GM19328 (cell line): ENCODE measurements around the gene CHD9.
A peak's percentile ranks its signal among the peaks of the same experiment; 100 is the strongest.
"Not testable (repeated sequence)": the region's sequence is repeated elsewhere in the genome, so short reads cannot be mapped to it uniquely, and the experiment has no call there.

ENCODE experiments used
- ATAC-seq: cut with Tn5 transposase; IDR thresholded peaks from one replicate; pipeline ENCODE4 v1.9.1; 2021; ENCODE audit warnings: mild to moderate bottlenecking, moderate library complexity; ENCODE audit not compliant: unreplicated experiment

Gene CHD9

DNA sequence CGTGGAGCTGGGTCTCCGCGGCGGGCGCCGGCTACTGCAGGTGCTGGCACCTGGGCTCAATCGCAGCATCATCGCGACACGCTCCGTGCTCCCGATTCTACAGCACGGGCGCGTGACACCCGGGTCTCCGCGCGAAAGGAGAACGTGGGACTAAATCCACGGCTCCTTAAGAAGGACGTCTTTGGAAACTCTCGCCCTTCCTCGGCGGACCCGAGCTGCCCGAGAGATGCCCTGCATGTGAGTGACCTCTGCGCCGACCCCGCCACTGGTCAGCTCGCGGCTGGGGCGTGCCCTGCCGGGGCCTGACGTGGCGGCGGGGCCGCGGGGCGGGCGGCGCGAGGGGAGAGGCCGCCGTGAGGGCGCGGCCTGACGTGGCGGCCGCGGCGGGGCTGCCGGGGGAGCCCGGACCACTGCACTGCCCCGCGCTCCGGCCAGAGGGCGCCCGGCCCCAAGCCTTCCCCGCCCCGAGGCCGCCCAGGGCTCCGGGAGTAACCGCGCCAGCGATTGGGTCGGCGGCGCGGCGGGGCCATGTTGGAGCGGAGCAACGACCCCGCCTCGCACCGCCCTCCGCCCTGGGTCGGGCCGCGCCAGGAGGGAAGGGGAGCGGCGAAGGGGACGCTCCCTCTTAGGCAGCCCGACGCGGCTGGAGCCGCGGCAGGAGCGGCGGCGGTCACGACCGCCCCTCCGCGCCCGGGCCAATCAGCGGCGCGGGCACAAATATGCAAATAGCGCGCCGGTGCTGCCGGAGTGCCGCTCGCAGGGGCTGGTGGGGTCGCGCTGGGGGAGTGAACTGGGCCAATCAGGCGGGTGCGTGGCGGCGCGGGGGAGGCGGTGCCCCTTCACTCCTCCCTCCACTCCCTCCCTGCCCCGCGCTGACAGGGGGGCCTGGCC lies 75.6 kb downstream of the CHD9 start:
- ATAC-seq: peak; percentile 80

DNA sequence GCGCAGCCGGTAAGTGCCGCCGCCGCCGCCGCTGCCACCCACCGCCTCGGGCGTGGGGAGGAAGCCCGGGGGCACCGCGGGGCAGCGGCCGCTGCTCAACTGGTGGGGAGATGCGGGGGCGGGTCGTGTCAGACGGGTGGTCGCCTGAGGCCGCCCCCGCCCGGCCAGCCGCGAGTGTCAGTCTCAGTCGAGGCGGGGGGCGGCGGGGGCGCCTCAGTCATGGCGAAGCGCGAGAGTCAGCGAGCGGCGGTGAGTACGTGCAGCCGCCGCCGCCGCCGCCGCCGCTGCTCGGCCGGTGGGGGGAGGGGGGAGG lies 76.2 kb downstream of the CHD9 start:
- ATAC-seq: peak; percentile 0

DNA sequence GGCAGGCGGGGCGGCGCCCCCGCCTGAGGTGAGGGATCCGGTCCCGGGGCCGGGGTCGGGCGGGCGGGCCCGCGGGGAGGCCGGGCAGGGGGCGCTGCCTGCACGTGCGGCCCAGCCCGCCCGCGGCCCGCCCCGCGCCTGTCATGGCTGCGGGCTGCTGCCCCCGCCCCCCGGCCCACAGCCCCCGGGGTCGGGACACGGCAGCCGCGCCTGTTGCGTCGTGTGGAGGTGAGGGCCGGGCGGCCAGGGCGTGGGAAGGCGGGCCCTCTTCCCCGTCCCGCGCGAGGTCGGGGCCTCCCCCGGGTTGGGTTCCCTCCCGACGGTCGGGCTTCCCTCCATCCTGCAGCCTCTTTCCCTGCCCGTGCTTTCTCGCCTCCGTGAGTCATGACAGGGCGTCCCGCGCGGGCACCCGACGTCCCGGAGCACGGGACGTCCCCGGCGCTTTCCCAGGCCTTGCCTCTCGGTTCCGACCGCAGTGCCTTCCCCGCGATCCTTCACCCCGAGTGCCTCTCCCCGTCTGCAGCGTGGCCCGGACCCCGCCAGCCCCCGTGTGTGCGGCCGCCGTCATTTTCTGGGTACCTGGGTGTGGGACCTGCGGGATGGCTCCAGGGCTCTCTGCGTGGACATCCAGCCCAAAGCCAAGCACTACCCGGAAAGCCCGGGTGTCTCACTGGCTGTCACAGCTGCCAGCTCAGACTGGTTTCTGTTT lies 76.7 kb downstream of the CHD9 start:
- peak; percentile 16 for ATAC-seq

DNA sequence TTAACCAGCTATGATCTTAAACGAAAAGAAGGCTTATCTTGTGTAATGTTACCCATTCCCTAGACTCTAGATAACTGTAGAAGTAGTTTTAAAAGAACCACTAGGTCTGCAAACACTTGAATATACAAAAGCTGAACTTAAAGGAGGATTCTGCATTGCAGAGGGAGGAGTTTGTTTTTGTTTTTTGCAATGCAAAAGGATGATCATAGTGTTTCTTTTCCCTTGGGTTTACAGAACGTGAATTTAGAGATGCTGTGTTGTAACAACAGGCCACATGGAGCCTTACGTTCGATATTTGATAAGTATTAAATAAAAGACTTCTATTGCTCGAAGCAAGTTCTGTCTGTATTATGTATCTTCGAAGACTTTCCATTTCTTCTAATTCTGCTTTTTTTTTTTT lies 77.6 kb downstream of the CHD9 start:
- no peak for ATAC-seq

DNA sequence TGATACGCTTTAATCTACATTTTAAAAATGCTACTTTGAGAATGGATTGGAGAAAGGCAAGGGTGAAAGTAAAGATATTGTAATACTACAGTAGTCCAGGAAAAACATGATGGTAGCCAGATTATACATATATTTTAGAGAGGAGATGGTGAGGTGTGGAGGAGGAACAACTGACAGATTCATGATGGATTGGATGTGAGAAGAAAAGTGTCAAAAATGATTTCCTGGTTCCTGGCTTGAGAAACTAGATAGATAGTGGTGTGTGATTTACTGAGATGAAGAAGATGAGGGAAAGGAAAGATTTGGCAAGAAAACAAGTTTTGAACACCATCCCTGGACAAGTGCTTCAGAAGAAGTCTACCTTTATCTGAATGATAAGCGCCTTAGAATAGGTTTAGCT lies 80.5 kb downstream of the CHD9 start:
- no peak for ATAC-seq

DNA sequence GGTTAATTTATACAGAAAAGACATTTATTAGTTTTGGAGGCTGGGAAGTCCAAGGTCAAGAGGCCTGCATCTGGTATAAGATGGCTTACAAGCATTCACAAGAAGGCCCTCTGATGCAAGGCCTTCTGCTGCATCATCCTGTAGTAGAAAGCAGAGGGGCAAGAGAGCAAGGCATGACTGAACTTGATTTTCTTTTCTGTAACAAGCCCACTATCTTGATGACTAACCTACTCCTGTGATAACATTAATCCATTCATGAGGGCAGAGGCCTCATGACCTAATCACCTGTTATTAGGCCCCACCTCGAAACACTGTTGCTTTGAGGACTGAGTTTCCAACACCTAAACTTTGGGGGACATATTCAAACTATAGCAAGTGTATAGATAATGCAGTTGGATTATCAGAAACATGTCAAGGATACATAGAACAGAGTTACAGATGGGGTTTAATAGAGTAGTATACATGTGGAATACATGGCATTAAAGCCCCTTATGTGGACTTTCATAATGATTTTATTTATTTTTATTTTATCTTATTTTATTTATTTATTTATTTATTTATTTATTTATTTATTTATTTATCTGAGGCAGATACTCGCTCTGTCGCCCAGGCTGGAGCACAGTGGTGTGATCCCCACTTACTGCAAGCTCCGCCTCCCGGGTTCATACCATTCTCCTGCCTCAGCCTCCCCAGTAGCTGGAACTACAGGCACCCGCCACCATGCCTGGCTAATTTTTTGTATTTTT lies 88.2 kb downstream of the CHD9 start:
- no peak for ATAC-seq

DNA sequence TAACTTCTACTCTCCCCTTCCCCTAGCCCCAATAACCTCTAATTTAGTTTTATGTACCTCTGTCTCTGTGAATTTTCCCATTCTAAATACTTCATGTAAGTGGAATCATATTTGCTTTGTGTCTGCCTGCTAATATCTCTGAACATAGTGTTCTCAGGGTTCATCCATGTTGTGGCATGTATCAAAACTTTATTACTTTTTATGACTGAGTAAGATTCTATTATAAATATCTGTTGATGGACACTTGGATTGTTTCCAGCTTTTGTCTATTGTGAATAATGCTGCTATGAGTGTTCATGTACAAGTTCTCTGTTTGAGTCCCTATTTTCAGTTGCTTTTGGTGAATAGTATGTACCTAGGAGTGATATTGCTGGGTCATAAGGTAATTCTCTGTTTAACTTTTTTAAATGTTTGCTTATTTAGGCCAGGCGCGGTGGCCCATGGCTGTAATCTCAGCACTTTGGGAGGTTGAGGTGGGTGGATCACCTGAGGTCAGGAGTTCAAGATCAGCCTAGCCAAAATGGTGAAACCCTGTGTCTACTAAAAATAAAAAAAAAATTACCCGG lies 92.8 kb downstream of the CHD9 start:
- ATAC-seq: no peak

DNA sequence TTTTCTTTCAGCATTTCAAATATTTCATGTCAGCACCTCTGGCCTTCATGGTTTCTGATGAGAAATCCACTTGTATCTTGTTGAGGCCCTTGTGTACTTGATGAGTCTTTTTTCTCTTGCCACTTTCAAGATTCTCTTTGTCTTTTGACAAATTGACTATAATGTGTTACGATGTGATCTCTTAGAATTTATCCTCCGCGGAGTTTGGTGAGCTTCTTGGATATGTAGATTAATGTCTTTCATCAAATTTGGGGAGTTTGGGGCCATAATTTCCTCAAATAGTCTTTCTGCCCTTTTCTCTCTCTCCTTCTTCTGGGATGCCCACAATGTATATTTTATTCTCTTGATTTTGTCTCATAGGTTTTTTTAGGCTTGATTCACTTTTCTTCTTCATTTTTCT lies 96.0 kb downstream of the CHD9 start:
- no peak for ATAC-seq

DNA sequence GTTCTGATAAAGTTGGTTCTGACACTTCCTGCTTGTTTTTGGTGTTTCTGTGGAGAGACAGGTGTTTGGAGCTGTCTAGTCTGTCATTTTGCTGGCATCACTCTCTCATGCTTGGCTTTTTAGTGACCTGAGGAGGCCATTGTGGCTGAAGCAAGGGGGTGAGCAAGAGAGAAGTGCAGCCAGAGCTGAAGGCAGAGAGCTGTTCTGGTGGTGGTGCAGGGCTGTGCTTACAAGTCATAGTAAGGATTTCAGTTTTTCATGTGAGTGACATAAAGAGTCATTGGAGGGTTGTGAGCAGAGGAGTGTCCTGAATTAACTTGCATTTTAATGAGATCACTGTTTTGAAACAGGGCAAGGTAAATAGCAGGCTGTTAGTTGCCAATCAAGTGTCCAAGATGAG lies 97.5 kb downstream of the CHD9 start:
- no peak for ATAC-seq

DNA sequence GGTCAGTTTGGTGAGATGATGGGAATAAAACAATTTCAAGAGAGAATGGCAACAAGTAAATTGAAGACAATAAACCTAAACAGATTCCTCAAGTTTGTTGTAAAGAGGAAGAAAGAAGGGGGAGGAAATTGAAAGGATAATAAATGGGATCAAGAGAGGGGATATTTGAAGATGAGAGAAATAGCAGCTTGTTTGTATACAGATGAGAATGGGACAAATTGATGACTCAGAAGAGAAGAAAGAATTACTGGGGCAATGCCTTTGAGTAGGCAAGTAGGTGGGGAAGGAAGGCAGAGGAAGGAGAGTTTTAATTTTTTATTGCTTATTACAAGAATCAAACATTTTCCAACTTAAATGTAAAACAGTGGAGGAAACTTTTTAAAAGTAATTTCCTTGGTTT lies 98.3 kb downstream of the CHD9 start:
- ATAC-seq: no peak

DNA sequence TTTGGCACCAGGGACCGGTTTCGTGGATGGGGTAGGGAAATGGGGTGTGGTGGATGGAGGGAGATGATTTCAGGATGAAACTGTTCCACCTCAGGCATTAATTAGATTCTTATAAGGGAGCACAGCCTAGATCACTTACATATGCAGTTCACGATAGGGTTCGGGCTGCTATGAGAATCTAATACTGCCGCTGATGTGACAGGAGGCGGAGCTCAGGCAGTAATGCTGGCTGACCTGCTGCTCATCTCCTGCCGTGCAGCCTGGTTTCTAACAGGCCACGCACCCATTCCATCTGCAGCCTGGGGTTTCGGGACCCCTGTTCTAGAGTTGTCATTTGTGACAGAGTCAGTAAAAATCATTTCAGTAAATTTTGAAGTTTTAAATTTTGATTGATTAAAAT lies 99.7 kb downstream of the CHD9 start:
- ATAC-seq: no peak

DNA sequence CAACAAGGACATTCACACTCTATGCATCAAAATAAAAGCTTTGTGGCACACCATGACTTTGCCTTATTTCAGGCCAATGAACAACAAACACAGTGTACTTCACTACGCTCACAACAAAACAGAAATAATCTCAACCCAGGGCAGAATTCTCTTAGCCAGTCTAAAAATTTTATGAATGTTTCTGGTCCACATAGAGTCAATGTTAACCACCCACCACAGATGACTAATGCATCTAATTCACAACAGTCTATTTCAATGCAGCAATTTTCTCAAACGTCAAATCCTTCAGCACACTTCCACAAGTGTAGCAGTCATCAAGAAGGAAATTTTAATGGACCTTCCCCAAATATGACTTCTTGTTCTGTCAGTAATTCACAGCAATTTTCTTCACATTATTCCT lies 101.7 kb downstream of the CHD9 start:
- ATAC-seq: no peak

DNA sequence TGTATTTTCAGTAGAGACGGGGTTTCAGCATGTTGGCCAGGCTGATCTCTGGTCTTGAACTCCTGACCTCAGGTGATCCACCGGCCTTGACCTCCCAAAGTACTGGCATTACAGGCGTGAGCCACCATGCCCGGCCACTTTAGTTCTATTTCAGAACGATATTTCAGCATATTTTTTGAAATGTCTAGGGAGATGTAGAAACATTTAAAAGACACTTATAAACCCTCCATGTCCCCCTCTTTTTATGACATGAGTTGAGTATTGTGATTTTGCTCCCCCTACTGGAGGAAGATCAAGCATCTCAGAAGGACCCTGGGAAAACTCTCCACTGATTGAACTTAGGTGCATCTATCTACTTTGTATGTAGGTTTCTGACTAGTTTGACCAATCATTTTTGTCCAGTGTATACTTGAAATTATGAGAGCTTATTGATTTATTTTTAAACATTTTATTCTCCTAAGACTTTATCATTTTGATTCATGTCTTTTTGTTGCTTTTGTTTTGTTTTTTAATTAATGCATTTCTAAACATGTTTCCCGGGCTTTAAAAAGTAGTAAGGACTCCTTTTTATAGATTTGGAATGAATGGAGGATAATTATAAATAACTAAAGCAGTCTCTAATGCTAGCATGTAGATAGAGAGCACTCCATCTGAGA lies 105.1 kb downstream of the CHD9 start:
- peak; percentile 64 for ATAC-seq

DNA sequence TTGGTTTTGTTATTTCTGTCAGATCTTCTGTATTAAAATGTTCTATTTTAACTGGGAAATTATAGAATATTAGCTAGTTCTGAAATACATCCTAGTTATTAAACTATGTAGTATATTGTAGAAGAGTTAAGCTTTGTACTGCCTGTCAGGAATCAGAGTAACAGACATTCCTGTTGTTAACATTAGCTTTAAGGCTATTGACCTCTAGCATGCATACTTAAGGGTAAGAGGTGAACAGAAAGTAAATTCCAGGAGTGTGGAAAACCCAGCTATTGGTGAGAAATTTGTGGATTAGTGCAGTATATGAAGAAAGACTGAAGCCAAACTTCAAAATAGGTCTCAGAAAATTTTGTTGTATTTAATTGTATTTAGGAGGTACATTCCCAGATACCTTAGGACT lies 111.3 kb downstream of the CHD9 start:
- ATAC-seq: no peak

DNA sequence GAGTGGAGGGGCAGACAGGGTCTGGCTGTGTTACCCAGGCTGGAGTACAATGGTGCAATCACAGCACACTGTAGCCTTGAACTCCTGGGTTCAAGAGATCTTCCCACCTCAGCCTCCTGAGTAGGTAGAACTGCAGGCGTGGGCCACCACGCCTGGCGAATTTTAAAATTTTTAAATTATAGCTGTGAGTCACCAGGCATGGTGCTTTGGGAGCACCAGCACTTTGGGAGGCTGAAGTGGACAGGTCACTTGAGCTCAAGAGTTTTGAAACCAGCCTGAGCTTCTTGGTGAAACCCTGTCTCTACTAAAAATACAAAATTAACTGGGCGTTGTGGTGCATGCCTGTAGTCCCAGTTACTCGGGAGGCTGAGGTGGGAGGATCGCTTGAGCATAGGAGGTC lies 114.0 kb downstream of the CHD9 start:
- no peak for ATAC-seq

DNA sequence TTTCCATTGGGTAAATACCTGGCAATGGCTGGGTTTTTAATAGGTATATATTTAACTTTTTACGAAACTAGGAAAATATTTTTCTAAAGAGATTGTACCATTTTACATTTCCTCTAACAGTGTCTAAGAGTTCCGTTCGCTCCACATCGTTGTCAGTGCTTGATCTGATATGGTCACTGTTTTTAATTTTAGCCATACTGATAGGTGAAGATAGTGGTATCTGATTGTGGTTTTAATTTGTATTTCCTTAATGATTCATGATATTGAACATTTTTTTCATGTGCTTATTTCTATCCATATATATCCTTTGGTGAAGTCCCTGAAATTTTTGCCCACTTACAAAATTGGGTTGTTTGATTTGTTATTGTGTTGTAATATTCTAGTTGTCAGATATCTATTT lies 117.7 kb downstream of the CHD9 start:
- no peak for ATAC-seq

DNA sequence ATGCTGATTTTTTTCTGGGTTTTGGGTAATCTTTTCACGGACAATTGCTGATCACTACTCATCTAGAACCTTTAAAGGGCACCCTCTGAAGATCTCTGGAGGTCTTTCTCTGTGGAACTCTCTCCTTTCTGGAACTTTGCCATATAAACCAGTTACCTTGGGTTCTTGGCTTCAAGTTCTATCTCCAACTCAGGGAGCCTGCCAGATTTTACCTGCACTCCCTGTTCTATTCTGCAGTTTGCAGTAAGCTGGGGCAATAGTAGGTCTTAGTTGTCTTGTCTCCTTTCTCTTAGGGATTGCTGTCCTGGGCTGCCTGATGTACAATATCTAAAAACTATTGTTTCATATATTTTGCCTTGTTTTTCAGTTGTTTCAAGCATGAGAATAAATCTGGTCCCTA lies 120.3 kb downstream of the CHD9 start:
- ATAC-seq: no peak

DNA sequence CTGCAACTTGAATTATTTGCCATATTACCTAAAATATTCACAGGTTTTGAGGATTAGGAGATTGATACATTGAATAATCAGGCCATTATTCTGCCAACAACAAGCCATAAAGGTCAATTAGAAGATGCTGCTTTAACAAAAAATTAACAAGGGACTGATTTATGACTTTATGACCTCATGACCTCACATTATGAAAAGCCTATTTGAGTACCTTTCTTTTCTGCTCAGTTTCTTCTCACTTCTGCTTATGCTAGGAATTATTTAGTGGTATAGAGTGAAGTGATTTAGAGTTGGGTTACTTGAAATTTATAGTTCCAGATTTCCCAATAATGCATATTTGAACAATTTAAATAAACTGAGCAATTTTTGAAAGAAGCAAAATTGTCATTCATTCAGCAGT lies 121.6 kb downstream of the CHD9 start:
- no peak for ATAC-seq

DNA sequence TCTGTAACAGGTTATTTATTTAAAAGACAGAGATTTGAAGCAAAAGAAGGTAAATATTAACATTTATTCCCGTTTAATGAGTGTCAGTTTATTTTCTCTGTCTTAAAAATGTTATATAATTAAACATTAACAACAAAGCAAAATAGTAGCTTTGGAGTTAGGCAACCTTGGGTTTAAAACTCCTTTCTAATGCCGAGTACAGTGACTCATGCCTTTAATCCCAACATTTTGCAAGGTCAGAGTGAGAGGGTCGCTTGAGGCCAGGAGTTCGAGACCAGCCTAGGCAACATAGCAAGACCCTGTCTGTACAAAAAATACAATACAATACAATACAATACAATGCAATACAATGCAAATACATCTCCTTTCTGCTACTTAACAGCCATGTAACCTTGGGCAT lies 128.7 kb downstream of the CHD9 start:
- no peak for ATAC-seq

DNA sequence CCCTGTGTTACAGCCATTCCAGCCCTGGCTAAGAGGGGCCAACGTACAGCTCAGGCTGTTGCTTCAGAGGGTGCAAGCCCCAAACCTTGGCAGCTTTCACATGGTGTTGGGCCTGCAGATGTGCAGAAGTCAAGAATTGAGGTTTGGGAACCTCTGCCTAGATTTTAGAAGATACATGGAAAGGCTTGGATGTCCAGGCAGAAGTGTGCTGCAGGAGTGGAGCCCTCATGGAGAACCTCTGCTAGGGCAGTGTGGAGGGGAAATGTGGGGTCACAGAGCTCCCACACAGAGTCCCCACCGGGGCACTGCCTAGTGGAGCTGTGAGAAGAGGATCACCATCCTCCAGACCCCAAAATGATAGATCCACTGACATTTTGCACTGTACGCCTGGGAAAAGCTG lies 130.9 kb downstream of the CHD9 start:
- not testable (repeated sequence) for ATAC-seq

DNA sequence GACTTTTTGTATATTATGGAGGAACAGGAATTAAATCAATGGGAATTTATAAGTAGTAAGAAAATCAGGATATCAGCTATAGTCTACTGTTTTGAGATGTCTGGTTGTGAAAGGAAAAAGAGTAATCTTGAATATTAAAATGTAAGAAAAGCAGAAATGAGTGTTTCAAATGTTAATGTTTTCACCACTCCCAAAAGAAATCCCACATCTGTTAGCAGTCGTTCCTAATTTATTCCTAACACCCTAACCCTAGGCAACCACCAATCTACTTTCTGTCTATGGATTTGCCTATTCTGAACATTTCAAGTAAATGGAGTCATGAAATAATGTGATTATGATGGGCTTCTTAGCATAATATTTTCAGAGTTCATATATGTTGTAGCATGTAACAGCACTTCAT lies 133.0 kb downstream of the CHD9 start:
- no peak for ATAC-seq
